ENCODE results near the gene CPEB4. TPM values are rescaled to one million over a fixed set of nuclear protein-coding genes. Genes with fewer than 3 reads are reported as not detected.

CPEB4 gene
- polyA plus RNA-seq, 4 donors, result 35.7 to 43.4 (median 40.6) TPM

Other genes with a start within 250 kb of the CPEB4 start
- gene C5orf47, start 100.8 kb downstream of the CPEB4 start, polyA plus RNA-seq (ENCODE audit: insufficient read length in 4 of 4), result under 1 TPM; 0.09 to 0.26 (median 0.22) TPM
- 1 to 10 TPM in 1 of 4 donors, under 1 TPM in 3; 0.18 to 1.6 (median 0.38) TPM for gene NSG2, start 157.4 kb downstream of the CPEB4 start, polyA plus RNA-seq (ENCODE audit: insufficient read length in 4 of 4)